NT2/D1 (cell line): ENCODE measurements around the gene CRB2.

Source experiments
- SUZ12 ChIP-seq: IDR thresholded peaks from 2 replicates; pipeline ENCODE4 v1.6.1; 2011; ENCODE audit not compliant: insufficient read length, insufficient read depth; ENCODE audit errors: extremely low read depth
- YY1 ChIP-seq: IDR thresholded peaks from 2 replicates; pipeline ENCODE4 v1.6.1; 2011; ENCODE audit not compliant: insufficient read length, insufficient read depth

GRCh38 chr9:123339666-123340510, 16.1 kb upstream of the CRB2 start:
- TF ChIP-seq YY1: no peak
- TF ChIP-seq SUZ12: no peak
